ENCODE results near the gene HIPK4.

DNA sequence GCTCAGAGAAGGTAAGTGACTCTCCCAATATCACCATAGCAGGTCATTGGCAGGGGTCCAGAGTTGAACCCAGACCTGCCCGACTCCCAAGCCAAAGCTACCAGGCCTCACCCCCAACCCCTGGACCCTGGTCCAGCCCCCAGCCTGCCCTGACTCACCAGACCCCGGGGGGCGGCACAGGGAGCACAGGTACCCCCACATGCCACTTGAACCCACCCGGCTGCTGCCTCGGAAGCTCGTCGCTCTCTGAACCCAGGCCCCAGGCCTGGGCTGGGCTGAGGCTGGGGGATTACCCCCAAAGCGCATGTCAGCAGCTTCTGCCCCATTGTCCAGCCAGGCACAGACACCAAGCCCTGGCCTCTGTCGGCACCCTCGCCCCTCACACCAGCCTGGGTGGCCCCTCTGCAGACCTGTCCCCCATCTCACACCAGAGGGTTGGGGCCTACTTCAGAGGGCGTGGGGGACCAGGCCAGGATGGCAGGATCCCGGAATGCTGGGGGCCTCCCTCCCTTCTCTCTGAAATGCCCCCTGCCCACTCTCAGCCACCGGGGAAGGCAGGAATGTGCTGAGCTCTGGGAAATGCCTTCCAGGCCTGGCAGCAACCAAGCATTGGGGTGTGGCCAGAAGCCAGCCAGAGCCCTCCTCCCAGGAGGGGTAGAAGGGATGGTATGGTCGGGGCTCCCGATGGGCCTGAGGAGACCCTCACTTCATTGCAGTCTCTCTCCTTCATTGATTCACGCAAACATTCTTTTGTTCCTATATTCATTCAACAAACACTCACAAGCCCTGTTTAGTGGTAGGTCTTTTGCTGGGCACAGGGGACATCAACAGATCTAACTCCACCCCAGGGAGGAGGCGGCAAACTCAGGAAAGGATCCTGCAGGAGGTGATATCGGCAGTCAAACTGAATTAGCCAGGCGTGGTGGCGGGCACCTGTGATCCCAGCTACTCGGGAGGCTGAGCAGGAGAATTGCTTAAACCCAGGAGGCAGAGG, 24.9 kb upstream of the HIPK4 start:
- TF ChIP-seq RAD21 (conservative IDR thresholded peaks at IDR 0.05 in 1 of 2, IDR thresholded peaks at IDR 0.05 in 1 of 2) (no peak), SMC3 (IDR thresholded peaks at IDR 0.05) (no peak), POLR2A (IDR thresholded peaks at IDR 0.05; ENCODE audit: low read length) (no peak), EP300 (IDR thresholded peaks at IDR 0.05) (no peak), MAFK (IDR thresholded peaks at IDR 0.05; ENCODE audit: partially characterized antibody) (peak; percentile 63), JUN (IDR thresholded peaks at IDR 0.05) (no peak), HDAC2 (IDR thresholded peaks at IDR 0.05) (no peak), POLR2AphosphoS2 (conservative IDR thresholded peaks at IDR 0.05; ENCODE audit: low read length) (no peak), EHMT2 (IDR thresholded peaks at IDR 0.05; ENCODE audit: low read depth) (no peak), CHD4 (IDR thresholded peaks at IDR 0.05; ENCODE audit: borderline replicate concordance) (no peak)
- TF ChIP-seq, protein P1, sequence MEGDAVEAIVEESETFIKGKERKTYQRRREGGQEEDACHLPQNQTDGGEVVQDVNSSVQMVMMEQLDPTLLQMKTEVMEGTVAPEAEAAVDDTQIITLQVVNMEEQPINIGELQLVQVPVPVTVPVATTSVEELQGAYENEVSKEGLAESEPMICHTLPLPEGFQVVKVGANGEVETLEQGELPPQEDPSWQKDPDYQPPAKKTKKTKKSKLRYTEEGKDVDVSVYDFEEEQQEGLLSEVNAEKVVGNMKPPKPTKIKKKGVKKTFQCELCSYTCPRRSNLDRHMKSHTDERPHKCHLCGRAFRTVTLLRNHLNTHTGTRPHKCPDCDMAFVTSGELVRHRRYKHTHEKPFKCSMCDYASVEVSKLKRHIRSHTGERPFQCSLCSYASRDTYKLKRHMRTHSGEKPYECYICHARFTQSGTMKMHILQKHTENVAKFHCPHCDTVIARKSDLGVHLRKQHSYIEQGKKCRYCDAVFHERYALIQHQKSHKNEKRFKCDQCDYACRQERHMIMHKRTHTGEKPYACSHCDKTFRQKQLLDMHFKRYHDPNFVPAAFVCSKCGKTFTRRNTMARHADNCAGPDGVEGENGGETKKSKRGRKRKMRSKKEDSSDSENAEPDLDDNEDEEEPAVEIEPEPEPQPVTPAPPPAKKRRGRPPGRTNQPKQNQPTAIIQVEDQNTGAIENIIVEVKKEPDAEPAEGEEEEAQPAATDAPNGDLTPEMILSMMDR (IDR thresholded peaks at IDR 0.05) = no peak
- TF ChIP-seq, protein P2, sequence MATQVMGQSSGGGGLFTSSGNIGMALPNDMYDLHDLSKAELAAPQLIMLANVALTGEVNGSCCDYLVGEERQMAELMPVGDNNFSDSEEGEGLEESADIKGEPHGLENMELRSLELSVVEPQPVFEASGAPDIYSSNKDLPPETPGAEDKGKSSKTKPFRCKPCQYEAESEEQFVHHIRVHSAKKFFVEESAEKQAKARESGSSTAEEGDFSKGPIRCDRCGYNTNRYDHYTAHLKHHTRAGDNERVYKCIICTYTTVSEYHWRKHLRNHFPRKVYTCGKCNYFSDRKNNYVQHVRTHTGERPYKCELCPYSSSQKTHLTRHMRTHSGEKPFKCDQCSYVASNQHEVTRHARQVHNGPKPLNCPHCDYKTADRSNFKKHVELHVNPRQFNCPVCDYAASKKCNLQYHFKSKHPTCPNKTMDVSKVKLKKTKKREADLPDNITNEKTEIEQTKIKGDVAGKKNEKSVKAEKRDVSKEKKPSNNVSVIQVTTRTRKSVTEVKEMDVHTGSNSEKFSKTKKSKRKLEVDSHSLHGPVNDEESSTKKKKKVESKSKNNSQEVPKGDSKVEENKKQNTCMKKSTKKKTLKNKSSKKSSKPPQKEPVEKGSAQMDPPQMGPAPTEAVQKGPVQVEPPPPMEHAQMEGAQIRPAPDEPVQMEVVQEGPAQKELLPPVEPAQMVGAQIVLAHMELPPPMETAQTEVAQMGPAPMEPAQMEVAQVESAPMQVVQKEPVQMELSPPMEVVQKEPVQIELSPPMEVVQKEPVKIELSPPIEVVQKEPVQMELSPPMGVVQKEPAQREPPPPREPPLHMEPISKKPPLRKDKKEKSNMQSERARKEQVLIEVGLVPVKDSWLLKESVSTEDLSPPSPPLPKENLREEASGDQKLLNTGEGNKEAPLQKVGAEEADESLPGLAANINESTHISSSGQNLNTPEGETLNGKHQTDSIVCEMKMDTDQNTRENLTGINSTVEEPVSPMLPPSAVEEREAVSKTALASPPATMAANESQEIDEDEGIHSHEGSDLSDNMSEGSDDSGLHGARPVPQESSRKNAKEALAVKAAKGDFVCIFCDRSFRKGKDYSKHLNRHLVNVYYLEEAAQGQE (IDR thresholded peaks at IDR 0.05) = no peak
- TF ChIP-seq, protein P3, sequence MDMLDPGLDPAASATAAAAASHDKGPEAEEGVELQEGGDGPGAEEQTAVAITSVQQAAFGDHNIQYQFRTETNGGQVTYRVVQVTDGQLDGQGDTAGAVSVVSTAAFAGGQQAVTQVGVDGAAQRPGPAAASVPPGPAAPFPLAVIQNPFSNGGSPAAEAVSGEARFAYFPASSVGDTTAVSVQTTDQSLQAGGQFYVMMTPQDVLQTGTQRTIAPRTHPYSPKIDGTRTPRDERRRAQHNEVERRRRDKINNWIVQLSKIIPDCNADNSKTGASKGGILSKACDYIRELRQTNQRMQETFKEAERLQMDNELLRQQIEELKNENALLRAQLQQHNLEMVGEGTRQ (IDR thresholded peaks at IDR 0.05) = no peak
